Astrocyte of the cerebellum (primary cell): ENCODE data around the gene ABHD17A.
A peak's percentile ranks its signal among the peaks of the same experiment; 100 is the strongest.
"Not testable (repeated sequence)": the region's sequence is repeated elsewhere in the genome, so short reads cannot be mapped to it uniquely, and the experiment has no call there.

Experiments used
- DNase-seq: peaks from one replicate; pipeline ENCODE4 v3.0.0-alpha.2; 2011; ENCODE audit warnings: low read depth
- H3K4me3 ChIP-seq: 2 replicates; pipeline ENCODE4 v1.5.1; 2011; ENCODE audit warnings: mild to moderate bottlenecking, low read depth, low read length, moderate library complexity
- in situ Hi-C: cut with HindIII; loops from 2 replicates; pipeline ENCODE4 v1.10.0; 2017; ENCODE audit warnings: low sequenced_read_pairs
- TF ChIP-seq, protein P1 (sequence below): IDR thresholded peaks from 2 replicates; pipeline ENCODE4 v1.5.1; 2012; ENCODE audit warnings: low read length, low read depth, moderate library complexity, mild to moderate bottlenecking; ENCODE audit errors: missing control alignments

The ABHD17A gene

DNA sequence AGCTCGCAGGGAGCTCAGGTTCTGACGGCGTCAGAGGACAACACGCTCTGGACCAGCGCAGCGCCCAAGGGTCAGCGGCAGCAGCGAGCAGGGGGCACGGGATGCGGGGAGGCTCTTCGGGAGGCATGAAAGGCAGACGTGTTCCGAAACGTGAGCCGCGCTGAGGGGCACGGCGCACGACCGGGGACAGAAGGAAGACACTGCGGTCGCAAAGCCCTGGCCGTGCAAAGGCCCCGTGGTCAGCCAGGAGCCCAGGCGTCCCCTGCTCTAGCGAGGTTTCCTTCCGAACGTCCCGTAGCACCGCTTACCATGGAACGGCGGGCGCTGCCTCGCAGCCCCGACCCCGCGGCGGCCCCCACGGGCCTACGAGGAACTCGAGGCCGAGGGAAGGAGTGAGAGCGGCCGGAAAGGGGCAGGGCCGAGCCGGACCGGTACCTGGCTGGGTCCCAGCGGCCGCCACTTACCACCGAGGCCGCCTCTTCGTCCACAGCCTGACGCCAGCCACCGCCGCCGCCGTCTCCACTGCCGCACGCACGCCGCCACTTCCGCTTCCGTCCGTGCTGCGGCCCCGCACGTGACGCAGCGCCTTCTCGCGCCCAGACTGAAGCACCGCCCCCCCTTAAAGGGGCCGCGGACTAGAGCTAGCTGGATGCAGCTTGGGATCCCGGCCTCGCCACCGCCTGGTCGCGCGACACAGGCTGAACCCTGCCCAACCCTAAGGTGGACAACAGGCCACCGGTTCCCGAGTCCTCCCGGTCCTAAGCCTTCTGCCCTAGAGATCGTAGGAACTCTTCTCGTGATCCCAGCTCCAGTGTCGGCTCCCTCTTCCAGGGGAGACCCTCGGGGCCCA is 9.4 kb downstream of the ABHD17A start:
- peak; percentile 46 for DNase-seq
- peak overlapping the region; percentile 96 for H3K4me3 ChIP-seq
- in situ Hi-C loops: loop anchor here (10.0 kb wide), 1 partner anchor 119 kb away; no protein-coding TSS in a partner anchor
- TF ChIP-seq, protein P1, sequence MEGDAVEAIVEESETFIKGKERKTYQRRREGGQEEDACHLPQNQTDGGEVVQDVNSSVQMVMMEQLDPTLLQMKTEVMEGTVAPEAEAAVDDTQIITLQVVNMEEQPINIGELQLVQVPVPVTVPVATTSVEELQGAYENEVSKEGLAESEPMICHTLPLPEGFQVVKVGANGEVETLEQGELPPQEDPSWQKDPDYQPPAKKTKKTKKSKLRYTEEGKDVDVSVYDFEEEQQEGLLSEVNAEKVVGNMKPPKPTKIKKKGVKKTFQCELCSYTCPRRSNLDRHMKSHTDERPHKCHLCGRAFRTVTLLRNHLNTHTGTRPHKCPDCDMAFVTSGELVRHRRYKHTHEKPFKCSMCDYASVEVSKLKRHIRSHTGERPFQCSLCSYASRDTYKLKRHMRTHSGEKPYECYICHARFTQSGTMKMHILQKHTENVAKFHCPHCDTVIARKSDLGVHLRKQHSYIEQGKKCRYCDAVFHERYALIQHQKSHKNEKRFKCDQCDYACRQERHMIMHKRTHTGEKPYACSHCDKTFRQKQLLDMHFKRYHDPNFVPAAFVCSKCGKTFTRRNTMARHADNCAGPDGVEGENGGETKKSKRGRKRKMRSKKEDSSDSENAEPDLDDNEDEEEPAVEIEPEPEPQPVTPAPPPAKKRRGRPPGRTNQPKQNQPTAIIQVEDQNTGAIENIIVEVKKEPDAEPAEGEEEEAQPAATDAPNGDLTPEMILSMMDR: no peak

DNA sequence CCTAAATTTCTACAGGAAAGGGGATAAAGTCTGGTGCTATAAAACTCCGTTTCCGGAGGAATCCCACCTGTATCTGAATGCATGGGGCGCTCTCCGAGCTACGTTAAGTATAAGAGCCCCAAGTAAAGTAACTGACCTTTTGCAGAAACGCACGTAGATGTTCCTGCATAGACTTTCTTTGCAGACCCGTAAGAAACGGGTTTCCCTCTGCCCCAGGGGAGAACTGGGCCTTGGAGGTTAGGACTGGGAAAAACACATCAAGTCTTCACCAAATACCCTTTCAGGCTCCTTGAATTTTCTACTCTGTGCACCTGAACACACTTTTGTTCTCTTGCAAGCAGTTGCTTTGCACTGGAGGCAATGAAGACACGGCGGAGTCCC is 10.0 kb downstream of the ABHD17A start:
- DNase-seq: not testable (repeated sequence)
- in situ Hi-C loops: loop anchor here (10.0 kb wide), 1 partner anchor 120 kb away; no protein-coding TSS in a partner anchor
- peak overlapping the region; percentile 96 for H3K4me3 ChIP-seq

DNA sequence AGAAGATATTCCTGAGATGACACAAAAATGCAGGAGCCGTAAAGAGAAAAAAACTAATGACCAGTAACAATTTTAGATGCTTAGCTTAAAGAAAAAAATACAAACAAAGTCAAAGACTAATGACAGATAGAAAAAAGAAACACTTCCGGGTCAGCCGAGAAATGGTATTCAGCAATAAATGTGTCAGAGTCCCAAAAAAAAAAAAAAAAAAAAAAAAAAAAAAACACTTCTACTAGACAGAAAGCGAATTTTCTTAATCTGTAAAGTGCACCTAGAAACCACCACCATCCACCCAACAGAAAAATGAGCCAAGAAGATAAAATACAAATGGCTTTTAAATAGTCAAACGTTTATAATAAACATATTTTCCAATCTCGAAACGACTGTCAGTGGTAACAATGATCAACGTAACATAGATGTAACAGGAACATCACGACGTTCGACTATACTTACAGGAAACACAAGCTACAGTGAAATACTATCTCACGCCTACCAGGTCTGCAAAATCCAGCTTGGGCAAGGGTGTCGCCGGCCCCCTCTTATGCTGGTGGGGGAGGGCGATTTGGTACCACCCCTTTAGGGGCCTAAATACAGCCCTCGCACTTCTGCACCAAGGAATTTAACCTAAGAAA is 10.6 kb downstream of the ABHD17A start:
- peak overlapping the region; percentile 96 for H3K4me3 ChIP-seq
- DNase-seq: no peak
- TF ChIP-seq, protein P1: no peak
- in situ Hi-C loops: loop anchor here (10.0 kb wide), 1 partner anchor 120 kb away; no protein-coding TSS in a partner anchor

DNA sequence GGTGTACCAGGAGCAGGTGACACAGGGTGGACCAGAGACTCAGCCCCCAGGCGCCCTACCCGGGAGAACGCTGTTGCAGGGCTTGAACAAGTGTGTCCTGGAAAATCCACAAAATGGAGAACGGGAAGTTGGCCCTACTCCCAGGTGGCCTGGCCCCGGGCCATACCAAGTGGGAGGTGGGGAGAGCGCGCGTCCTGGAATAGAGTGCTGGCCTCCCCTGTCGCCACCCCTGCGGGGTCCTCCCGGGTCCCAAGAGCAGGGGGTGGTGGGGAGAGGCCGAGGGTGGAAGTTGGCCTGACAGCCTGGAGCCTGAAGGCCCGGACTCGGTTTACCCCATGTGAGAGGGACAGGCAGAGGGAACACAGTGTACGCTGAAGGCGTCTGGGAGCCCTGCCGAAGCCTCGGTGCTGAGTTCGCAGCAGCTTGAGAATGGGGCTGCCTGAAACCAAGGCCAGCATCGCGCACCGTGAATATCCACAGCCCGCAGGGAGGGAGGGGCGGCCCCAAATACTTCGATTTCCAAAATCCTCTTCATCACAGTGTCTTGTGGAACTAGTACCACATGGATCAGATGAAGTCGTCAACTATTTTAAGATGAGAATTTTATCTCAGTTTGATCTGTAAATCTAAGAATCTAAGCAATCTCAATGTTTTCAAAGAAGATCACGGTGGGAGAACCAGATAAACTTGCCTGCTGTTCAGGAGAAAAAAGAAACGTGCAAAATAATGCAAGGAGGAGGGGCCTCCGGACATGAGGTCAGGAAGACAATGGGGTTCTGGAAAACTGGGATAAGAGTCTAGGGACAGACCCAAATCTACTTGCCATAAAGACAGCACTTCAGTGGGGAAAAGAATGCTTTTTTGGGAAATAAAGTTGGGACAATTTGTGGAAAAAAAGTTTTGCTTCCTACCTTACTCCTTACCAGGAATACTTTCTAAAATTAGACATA is 11.5 kb downstream of the ABHD17A start:
- peak overlapping the region; percentile 2 for H3K4me3 ChIP-seq
- no peak for DNase-seq
- TF ChIP-seq, protein P1: no peak
- in situ Hi-C loops: loop anchor here (10.0 kb wide), 1 partner anchor 121 kb away; no protein-coding TSS in a partner anchor

DNA sequence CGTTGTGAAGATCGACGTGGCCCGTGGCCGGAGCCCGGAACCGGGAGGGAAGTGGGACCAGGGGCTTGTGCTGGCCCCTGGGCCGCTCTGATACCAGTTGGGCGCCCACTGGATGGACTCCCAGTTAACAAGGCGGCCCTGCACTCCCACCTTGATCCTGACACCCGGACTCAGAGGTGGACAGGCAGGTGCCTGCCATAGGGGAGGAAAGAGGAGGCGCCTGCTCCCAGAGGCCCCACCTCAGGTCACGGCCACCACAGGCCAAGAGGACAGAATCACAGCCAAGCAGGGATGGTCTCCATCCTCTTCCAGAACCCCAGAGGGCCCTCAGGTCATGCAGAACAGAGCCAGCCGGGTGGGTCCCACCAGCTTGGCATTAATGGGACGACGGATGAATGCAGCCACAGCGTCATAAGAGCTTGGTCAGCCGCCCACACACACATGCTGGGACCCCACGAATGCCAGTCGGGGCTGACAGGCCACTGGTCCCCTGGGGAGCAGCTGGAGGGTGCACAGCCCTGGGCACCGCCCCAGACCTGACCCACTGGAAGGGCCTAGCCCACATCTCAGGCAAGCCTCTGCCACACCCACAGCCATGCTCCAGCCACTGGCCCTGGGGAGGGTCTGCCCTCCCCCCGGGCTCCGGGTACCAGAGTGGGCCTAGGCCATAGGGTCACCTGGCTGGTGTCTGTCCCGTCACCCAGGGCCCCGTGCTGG is 12.3 kb downstream of the ABHD17A start:
- TF ChIP-seq, protein P1: no peak

DNA sequence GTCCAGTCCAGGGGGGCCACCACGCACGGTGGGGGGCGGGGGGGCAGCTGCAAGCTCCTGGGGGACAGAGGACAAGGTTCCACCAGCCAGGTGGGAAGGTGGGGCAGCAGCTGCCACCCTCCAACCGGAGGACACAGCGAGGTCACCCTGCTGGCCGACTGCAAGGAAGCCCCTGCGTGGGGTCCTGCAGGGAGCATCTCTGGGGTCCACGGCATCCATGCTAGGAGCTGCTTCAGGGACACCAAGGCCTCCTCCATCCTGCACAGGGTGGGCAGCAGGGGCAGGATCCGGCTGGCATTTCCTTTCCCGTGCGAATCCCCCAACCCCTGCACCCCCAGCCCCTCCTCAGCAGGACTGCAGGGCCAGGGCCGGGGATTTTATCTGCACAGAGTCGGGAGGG is 13.7 kb downstream of the ABHD17A start:
- no peak overlapping the region for H3K4me3 ChIP-seq
- in situ Hi-C loops: loop anchor here (10.0 kb wide), 1 partner anchor 123 kb away; no protein-coding TSS in a partner anchor
- DNase-seq: no peak
- TF ChIP-seq, protein P1: no peak

More for the DNA sequence above, 12.3 kb downstream of the ABHD17A start:
- DNase-seq: no peak
- in situ Hi-C loops: loop anchor here (10.0 kb wide), 1 partner anchor 122 kb away; no protein-coding TSS in a partner anchor
- H3K4me3 ChIP-seq: peak overlapping the region; percentile 0
